Mesodermal cell (in vitro differentiated cells): ENCODE data around the gene SCARB1.

ENCODE experiments used
- H3K27ac ChIP-seq: 2 replicates; pipeline ENCODE4 v1.7.0; 2013; ENCODE audit warnings: mild to moderate bottlenecking, low read depth, low read length, moderate library complexity; ENCODE audit not compliant: severe bottlenecking
- H3K36me3 ChIP-seq: 2 replicates; pipeline ENCODE4 v1.7.1; 2013; ENCODE audit warnings: mild to moderate bottlenecking, low read length, moderate library complexity; ENCODE audit not compliant: control insufficient read depth, insufficient read depth
- H3K4me1 ChIP-seq: one replicate; pipeline ENCODE4 v1.7.1; 2013; ENCODE audit warnings: mild to moderate bottlenecking, low read length; ENCODE audit not compliant: insufficient read depth, control insufficient read depth, poor library complexity, severe bottlenecking
- H3K4me3 ChIP-seq: 2 replicates; pipeline ENCODE4 v1.7.0; 2013; ENCODE audit warnings: low read length, control low read depth, mild to moderate bottlenecking; ENCODE audit not compliant: insufficient read depth, poor library complexity, severe bottlenecking; ENCODE audit errors: extremely low read depth
- H3K9me3 ChIP-seq: 2 replicates; pipeline ENCODE4 v1.7.1; 2013; ENCODE audit warnings: mild to moderate bottlenecking, low read length, moderate library complexity; ENCODE audit not compliant: control insufficient read depth
- WGBS, 2 experiments: methylation state at CpG; one replicate each; pipeline ENCODE4 v1.1.5; 2013; ENCODE audit warnings: missing lambda C conversion rate in 2 of 2; ENCODE audit not compliant: insufficient coverage in 2 of 2; 5-methylcytosine and 5-hydroxymethylcytosine counted together

SCARB1 gene

DNA sequence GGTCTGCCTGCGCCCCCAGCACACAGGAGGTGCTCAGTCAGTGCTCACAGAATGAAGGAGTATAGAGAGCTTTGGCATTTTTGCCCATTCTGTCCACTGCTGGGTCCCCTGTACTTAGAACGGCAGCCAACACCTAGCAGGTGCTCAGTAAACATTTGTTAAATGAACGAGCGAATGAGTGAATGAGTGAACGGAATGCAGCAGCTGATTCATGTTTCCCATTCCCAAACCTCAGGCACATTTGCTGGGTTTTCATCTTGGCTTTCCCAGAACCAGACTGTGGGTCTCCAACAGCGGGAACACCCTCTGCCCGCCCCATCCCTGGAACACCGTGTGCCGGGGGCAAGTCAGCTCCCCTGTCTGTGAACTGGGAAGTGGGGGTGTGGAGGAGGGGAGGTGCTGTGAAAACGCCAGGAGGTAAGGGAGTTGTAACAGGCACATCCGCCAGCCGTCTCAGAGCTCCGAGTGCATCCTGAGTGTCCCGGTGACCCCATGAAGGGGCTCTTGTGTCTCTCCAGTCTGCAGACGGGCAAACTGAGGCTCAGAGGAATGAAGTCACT, 47.3 kb downstream of the SCARB1 start:
- H3K4me3 ChIP-seq = no peak overlapping the region
- no peaks in the 10 kb centered on the region for H3K4me1 ChIP-seq
- H3K36me3 ChIP-seq = peaks cover 26% of the 10 kb centered on the region
- H3K9me3 ChIP-seq = no peaks in the 10 kb centered on the region
- WGBS, 2 experiments = 88% methylated on average over 11 to 14 of the region's 15 CpGs
- no peak overlapping the region for H3K27ac ChIP-seq

GRCh38 chr12:124814741-124815613, 48.7 kb downstream of the SCARB1 start:
- 89 to 92% methylated on average over 36 to 38 of the region's 38 CpGs for WGBS, 2 experiments
- H3K9me3 ChIP-seq = no peaks in the 10 kb centered on the region
- peaks cover 35% of the 10 kb centered on the region for H3K36me3 ChIP-seq
- H3K4me3 ChIP-seq = no peak overlapping the region
- no peaks in the 10 kb centered on the region for H3K4me1 ChIP-seq
- H3K27ac ChIP-seq = no peak overlapping the region

DNA sequence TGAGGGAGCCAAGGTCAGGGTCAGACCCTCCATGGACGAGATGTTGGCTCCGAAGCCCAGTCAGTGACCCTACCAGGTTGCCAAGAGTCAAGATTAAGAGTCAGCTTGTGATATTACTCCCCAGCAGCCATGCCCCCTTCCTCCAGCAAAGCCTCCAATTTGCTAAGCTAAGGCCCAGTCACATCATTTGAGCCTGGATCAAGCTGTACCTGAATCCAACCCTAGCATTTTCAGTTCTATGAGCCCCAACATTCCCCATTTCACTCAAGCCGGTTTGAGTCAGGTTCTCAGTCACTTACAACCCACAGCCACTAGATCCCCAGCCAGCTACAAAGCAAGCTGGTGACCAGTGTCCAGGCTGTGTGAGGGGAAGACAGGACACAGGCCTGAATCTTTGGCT, 49.9 kb downstream of the SCARB1 start:
- Histone ChIP-seq H3K4me1 (no peaks in the 10 kb centered on the region), H3K36me3 (peaks cover 35% of the 10 kb centered on the region), H3K9me3 (no peaks in the 10 kb centered on the region), H3K4me3 (no peak overlapping the region), H3K27ac (no peak overlapping the region)
- WGBS, 2 experiments = 92 to 100% methylated on average over 2 of the region's 3 CpGs

DNA sequence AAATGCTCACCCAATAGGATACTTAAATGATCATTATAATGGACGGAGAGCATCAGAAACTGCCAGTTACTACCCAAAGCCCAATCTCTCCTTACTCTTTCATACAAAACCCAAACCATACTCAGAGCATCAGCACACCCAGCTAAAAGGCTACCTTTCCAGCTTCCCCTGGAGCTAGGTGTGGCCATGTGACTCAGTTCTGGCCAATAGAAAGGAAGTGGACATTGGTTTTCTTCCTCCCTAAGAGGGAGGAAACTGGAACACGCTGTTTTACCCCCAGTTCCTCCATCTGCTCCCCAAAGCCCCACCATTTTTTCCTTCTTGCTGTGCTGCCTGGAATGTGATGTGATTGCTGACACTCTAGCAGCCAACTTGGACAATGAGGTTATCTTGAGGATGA, 50.7 kb downstream of the SCARB1 start:
- H3K27ac ChIP-seq = no peak overlapping the region
- no peak overlapping the region for H3K4me3 ChIP-seq
- H3K36me3 ChIP-seq = peaks cover 35% of the 10 kb centered on the region
- H3K9me3 ChIP-seq = no peaks in the 10 kb centered on the region
- H3K4me1 ChIP-seq = no peaks in the 10 kb centered on the region
- 100% methylated on average over 1 of the region's 2 CpGs; no CpG with 5 or more reads in 1 of the 2 experiments for WGBS, 2 experiments

DNA sequence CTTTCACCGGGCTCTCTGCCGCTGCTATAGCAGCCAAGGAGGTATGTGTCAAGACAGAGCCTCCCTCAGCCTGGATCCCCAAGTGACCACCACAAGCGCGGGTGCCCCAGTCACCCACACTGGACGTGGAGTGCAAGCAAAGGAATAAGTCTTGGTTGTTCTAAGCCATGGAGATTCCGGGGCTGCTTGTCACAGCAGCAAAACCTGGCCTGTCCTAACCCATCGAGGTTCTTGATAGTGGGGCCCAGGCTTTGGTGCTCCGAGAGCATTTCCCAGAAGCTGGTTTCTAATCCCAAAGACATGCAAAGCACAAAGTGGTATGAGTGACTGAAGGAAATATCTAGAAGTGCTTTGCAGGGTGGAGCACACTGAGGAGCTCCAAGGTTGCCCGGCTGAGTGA, 51.3 kb downstream of the SCARB1 start:
- Histone ChIP-seq H3K4me1 (no peaks in the 10 kb centered on the region), H3K9me3 (no peaks in the 10 kb centered on the region), H3K4me3 (no peak overlapping the region), H3K27ac (no peak overlapping the region), H3K36me3 (peaks cover 35% of the 10 kb centered on the region)
- 91 to 97% methylated on average over 7 to 9 of the region's 9 CpGs for WGBS, 2 experiments

GRCh38 chr12:124811633-124812032, 52.0 kb downstream of the SCARB1 start:
- no peaks in the 10 kb centered on the region for H3K4me1 ChIP-seq
- no peak overlapping the region for H3K27ac ChIP-seq
- H3K4me3 ChIP-seq = no peak overlapping the region
- 87 to 91% methylated on average over 10 to 13 of the region's 13 CpGs for WGBS, 2 experiments
- peaks cover 38% of the 10 kb centered on the region for H3K36me3 ChIP-seq
- H3K9me3 ChIP-seq = no peaks in the 10 kb centered on the region

DNA sequence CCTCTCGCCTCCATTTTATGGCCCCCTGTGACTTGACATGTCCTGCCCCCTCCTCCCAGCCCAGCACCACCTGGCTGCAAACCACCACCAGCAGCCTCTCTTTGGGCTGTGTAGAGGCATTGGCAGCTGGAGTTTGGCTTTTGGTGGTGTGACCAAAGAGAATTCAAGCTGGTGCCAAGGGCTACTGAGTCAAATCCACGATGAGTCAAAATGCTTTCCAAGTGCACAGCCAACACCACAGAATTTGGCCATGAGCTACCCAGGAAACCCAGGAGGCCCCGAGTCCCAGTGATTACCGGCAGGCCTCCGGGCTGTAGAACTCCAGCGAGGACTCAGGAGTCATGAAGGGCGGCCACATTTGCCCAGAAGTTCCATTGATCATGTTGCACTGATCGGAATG, 53.8 kb downstream of the SCARB1 start:
- no peak overlapping the region for H3K4me3 ChIP-seq
- H3K36me3 ChIP-seq = peaks cover 49% of the 10 kb centered on the region
- WGBS, 2 experiments = 92 to 96% methylated on average over 7 to 8 of the region's 8 CpGs
- no peaks in the 10 kb centered on the region for H3K4me1 ChIP-seq
- no peak overlapping the region for H3K27ac ChIP-seq
- no peaks in the 10 kb centered on the region for H3K9me3 ChIP-seq

GRCh38 chr12:124809391-124809790, 54.3 kb downstream of the SCARB1 start:
- no peaks in the 10 kb centered on the region for H3K9me3 ChIP-seq
- 94 to 100% methylated on average over 3 of the region's 4 CpGs for WGBS, 2 experiments
- no peak overlapping the region for H3K4me3 ChIP-seq
- no peaks in the 10 kb centered on the region for H3K4me1 ChIP-seq
- peaks cover 53% of the 10 kb centered on the region for H3K36me3 ChIP-seq
- H3K27ac ChIP-seq = no peak overlapping the region

GRCh38 chr12:124808272-124808671, 55.4 kb downstream of the SCARB1 start:
- Histone ChIP-seq H3K4me1 (no peaks in the 10 kb centered on the region), H3K9me3 (no peaks in the 10 kb centered on the region), H3K27ac (no peak overlapping the region), H3K36me3 (peaks cover 46% of the 10 kb centered on the region), H3K4me3 (no peak overlapping the region)
- 91 to 100% methylated on average over 2 of the region's 2 CpGs for WGBS, 2 experiments

GRCh38 chr12:124805876-124806668, 57.6 kb downstream of the SCARB1 start:
- H3K36me3 ChIP-seq = peaks cover 37% of the 10 kb centered on the region
- 94 to 95% methylated on average over 23 to 25 of the region's 25 CpGs for WGBS, 2 experiments

More at GRCh38 chr12:124805876-124806668, 57.6 kb downstream of the SCARB1 start:
- no peaks in the 10 kb centered on the region for H3K4me1 ChIP-seq
- H3K4me3 ChIP-seq = no peak overlapping the region
- H3K27ac ChIP-seq = no peak overlapping the region
- H3K9me3 ChIP-seq = no peaks in the 10 kb centered on the region
